SW480 (cell line): ENCODE measurements around the gene TNFRSF13B.

ENCODE experiments used
- DNase-seq: peaks from one replicate; pipeline ENCODE4 v3.0.0-alpha.2; 2016; ENCODE audit warnings: low spot score

TNFRSF13B gene

DNA sequence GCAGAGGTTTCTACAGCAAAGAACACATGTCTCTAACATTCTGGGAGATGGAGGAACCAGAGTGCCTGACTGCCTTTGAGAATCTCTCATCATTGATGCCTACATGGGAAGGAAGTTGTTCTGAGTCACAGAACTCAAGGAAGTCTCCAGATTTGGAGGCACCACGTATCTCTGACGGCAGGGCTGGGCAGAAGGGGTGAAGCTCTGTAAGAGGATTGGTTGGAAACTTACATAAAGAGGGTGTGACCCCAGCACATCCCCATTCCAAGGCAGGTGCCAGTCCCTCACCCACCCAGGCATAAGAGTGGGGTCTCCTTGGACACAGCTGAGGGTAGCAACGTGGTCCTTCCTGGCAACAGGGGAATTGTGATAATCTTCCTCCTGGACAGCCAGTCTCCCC, 17.4 kb downstream of the TNFRSF13B start:
- no peak for DNase-seq

DNA sequence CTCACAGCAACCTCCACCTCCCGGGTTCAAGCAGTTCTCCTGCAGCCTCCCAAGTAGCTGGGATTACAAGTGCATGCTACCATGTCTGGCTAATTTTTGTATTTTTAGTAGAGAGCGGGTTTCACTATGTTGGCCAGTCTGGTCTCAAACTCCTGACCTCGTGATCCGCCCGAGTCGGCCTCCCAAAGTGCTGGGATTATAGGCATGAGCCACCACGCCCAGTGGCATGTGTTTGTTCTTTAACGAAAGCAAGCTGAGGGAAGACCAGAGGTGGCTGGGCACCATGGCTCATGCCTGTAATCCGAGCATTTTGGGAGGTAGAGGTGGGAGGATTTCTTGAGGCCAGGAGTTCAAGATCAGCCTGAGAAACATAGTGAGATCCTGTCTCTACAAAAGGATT, 18.1 kb downstream of the TNFRSF13B start:
- no peak for DNase-seq

GRCh38 chr17:16953347-16953746, 18.6 kb downstream of the TNFRSF13B start:
- no peak for DNase-seq

DNA sequence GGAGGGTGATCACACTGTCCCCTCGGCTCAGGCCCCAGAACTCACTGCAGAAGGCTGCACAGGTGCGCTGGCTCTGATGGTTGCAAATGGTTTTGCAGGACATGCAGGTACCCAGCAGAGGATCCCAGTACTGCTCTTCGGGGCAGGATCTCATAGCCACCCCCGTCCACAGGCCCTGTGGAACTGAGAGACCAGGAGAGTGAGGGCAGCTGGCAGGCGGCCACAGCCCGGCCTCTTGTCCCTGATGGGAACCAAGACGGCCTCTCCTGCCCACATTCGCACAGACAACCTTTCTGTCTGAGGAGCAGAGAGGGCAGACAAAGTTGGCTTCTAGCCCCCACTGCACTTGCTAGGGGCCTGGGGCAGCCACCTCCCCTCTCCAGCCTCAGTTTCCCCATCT, 19.5 kb downstream of the TNFRSF13B start:
- no peak for DNase-seq

GRCh38 chr17:16950488-16950887, 21.4 kb downstream of the TNFRSF13B start:
- no peak for DNase-seq

- DNase-seq: no peak
Observed at GRCh38 chr17:16948587-16949376, 23.1 kb downstream of the TNFRSF13B start.

- DNase-seq: no peak
Observed at GRCh38 chr17:16947470-16947869, 24.4 kb downstream of the TNFRSF13B start.

DNA sequence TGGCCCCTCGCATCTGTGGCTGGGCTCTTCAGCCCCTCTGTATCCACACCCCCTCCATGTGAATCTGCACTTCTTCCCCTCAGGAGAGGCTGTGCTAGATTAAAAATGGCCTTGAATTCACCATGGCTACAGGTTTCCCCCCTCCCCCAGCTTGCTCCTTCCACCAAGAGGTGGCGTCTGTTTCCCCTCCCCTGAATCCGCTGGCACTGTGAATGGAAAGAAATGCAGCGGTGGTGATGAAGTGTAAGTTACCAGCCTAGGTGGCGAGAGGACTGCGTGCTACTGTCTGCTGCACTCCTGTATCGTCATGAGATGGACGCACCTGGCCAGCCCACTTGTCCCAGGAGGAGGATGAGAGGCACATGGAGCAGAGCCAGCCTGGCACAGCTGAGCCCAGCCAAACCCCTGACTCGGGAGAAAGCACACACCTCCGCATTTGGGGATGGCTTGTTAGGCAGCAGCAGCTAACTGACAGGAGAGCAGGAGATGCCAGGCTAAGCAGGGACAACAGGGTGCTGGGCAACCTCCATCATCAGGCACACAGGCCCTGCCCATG, 26.2 kb downstream of the TNFRSF13B start:
- DNase-seq: no peak

- no peak for DNase-seq
Observed at GRCh38 chr17:16945136-16945482, 26.8 kb downstream of the TNFRSF13B start.

GRCh38 chr17:16944334-16945135, 27.4 kb downstream of the TNFRSF13B start:
- no peak for DNase-seq

DNA sequence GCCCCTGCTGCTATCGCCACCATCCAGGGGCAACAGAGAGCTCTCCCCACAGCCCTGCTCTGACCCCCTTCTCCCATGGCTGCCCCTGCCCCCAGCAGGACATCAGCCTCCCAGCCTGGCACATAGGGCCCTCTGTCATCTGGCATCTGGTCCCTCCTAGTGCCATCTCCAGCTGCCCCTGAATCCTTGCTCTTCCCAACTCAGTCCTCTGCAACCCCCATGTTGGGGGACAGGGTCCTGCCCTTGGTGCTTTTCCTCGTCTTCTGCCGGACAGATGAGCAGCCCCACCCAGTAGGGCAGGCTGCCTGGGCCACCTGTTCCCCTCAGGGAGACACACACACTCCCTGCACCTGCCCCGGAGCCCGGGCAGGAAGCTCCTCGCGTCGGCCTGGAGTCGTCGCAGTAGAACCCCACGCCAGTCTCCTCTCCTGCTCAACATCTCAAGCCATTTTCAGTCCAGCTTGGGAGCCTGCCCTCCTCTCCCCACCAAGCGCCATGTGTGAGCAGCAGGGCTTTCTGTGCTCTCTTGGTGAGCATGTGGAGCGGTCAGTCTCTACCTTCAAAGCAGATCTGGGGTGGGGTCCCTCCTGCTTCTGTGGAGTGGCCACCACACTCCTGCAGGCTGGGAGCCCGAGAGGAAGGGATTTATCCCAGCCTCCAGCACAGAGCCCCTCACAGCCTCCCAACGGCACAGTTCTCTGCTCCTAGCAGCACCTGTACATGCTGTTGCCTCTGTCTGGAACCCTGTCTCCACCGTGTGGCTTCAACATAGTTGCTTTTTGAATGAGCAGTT, 28.2 kb downstream of the TNFRSF13B start:
- DNase-seq: no peak

- DNase-seq: no peak
Observed at GRCh38 chr17:16943032-16943352, 28.9 kb downstream of the TNFRSF13B start.

GRCh38 chr17:16942141-16943031, 29.5 kb downstream of the TNFRSF13B start:
- no peak for DNase-seq

DNA sequence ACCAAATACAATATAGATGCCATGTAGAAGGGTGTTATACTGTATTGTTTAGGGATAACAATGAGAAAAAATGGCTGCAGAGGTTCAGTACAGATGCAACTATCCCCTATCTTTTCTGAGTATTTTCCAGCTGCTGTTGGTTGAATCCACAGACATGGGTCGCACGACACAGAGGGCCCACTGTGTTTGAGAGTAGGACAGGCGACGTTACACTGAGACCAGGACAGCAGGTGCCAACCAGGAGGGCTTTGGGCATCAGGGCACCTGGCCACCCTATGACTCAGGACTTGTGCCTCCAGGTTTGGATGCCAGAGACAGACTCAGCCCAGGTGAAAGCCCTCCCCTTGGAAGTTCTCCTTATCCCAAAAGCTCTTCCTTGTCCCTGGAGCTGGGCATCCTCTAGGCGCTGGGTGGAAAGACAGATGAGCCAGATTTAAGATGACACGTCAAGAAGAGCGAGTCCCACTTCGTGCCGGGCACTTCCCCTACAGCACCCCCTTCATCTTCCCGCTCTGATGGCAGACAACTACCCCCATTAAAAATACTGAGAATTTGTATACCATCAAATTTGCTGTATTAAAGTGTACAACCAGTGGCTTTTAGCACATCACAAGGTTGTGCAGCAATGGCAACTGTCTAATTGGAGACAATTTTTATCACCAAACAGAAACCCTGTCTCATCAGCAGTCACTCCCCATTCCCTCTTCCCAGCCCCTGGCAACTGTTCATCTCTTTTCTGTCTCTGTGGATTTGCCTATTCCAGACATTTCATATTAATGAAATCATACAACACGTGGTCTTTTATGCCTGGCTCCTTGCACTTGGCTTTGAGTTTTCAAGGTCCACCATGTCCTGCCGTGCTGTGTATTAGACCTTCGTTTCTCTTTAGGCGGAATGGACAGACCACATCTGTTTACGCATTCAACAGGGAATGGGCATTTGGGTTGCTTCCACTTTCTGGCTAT, 30.6 kb downstream of the TNFRSF13B start:
- no peak for DNase-seq

DNA sequence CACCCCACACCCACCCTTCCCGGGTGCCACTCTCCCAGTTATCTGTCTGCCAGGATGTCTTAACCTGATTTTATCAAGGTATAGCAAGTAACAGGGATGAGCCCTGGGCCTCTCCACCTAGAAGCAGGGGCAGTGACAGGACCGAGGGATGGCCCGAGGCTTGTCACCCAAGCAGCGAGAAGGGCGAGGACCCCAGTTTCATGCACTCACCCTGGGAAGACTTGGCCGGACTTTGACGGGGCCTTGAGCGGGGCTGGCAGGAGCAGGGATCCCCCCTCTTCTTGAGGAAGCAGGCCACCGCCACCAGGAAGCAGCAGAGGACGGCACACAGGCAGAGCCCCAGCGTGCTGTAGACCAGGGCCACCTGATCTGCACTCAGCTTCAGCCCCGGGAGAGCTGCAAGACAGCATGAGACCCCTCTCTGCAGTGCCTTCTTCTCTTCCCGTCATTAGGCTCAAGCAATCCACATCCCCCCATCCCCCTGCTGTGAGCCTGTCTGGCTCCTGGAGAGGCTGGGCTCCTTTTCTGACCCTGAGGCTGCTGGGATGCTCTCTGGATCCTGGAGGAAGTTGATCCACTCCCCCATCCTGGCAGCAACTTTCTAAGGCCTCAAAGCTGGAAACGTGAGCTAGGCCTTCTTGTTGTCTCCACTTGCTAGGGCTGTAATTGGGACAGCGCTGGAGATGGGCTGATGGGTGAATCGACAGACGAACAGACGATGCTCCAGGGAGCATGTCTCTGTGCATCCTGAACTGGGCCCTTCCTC, 31.6 kb downstream of the TNFRSF13B start:
- DNase-seq: no peak

GRCh38 chr17:16939606-16940115, 32.3 kb downstream of the TNFRSF13B start:
- DNase-seq: no peak

DNA sequence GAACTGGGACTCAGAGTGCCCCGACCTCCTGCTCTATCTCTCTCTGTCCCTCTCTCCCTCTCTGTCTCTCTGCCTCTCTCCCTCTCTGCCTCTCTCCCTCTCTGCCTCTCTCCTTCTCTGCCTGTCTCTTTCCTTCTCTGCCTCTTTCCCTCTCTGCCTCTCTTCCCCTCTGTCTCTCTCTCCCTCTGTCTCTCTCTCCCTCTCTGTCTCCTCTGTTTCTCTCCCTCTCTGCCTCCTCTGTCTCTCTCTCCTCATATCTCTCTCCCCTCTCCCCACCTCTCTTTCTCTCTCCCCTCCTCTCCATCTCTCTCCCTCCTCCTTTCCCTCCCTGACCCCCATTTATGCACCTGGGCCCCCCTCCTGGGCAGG, 32.7 kb downstream of the TNFRSF13B start:
- DNase-seq: no peak

DNA sequence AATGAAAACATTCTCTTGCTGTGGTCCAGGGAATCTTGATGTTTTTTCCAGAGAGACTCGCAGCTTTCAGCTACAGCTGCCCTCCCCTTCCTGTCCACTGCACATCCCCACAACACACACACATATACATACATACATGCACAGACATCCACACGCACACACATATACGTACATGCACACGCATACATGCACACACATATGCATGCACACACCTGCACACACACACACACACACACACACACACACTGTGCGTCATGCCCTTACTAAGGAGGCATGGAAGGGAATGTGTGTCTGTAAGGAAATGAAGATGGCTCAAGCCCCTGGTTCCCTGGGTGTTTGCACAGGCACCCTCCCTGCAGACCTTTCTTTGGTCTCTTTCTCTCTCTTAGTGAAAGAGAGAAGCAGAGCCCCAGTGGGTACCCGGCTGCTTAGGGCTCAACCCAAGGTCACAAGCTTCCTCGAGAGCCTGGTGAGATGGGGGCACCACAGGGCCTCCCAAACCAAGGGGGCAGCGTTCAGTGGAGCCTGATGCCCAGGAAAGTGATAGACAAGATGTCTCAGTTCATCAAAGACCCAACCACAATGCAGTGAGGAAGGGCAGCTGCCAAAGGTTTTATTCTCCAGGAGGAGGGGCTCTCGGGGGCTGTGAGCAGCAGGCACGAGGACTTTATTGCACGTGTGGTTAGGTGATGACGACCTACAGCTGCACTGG, 33.3 kb downstream of the TNFRSF13B start:
- DNase-seq: no peak

- DNase-seq: no peak
Observed at GRCh38 chr17:16938031-16938430, 33.9 kb downstream of the TNFRSF13B start.
